ENCODE measurements around the gene RRAGD. TPM values are rescaled to one million over a fixed set of nuclear protein-coding genes. Genes with fewer than 3 reads are reported as not detected.
A peak's percentile ranks its signal among the peaks of the same experiment; 100 is the strongest.

RRAGD gene, protein sequence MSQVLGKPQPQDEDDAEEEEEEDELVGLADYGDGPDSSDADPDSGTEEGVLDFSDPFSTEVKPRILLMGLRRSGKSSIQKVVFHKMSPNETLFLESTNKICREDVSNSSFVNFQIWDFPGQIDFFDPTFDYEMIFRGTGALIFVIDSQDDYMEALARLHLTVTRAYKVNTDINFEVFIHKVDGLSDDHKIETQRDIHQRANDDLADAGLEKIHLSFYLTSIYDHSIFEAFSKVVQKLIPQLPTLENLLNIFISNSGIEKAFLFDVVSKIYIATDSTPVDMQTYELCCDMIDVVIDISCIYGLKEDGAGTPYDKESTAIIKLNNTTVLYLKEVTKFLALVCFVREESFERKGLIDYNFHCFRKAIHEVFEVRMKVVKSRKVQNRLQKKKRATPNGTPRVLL
- 19.8 TPM for total RNA-seq

DNA sequence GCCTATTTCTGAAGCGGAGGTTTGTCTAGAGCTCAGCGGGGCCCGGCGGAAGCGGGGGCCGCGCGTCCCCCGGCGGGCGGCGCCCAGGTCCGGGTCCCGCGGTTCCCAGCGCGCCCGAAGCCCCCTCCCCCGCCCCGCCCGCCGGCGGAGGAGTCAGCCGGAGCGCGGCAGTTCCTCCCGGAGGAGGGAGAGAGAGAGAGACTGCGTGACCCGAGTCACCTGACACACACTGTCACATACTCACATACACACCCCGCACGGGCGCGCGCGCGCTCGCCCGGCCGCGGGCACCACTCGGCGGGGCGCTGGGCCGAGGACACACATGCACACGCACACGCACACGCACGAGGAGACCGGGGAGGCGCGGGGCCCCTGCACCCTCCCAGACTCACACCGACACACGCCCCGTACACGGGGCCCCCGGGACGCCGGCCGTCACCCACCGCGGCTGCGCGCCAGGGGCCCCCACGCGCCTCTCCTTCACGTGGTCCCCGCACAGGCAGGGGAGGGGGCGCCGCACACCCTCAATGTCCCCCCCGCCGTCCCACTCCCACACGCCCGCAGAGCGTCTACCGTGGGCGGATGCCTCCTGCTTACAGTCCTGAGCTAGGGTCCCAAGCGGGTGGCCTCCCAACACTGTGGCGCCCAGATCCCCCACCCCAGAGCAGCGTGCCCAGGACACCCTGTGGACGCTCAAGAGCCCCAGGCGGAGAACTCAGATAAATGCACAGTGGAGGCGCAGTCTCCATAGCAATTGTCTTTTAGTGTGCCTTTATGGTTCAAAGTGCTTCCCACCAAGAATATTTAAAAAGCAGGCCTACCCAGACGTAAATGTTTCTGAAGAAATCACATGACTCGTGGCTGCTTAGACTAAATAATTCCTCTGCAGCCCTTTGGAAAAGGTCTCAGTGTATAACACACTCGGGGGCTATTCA, at the start of gene RRAGD:
Gene RRAGD (minus strand): TSS at position 203 of the 935 bp plus-strand sequence. CDS start 280 bp downstream, outside the sequence.
- peak; percentile 81 for DNase-seq (ENCODE audit: low spot score)

DNA sequence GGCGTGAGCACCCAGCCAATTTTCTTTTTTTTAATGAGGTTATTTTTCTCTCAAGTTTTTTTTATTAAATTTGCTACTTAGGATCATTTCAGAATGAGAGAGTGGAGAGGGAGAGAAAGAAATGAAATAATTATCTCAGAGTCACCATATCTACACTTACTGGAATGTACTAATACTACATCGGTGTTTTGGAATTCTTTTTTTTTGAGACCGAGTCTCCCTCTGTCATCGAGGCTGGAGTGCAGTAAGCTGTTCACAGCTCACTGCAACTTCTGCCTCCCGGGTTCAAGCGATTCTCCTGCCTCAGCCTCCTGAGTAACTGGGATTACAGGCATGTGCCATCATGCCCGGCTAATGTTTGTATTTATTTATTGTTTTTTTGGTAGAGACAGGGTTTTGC, 48.6 kb upstream of the RRAGD start:
- DNase-seq (ENCODE audit: low spot score), result no peak

DNA sequence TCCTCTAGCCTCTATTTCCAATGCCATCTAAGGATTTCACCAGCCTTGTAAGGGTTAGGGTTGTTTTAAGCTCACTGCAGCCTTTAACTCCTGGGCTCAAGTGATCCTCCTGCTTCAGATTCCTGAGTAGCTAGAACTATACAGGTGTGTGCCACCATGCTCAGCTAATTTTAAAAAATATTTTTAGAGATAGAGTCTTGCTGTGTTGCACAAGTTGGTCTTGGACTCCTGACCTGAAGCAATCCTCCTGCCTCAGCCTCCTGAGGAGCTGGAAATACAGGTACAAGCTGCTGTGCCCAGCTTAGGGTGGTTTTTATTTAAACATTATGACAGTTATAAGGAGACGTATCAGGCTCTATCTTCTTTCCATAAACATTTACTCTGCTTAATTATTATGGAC, 47.4 kb upstream of the RRAGD start:
- no peak for DNase-seq (ENCODE audit: low spot score)

DNA sequence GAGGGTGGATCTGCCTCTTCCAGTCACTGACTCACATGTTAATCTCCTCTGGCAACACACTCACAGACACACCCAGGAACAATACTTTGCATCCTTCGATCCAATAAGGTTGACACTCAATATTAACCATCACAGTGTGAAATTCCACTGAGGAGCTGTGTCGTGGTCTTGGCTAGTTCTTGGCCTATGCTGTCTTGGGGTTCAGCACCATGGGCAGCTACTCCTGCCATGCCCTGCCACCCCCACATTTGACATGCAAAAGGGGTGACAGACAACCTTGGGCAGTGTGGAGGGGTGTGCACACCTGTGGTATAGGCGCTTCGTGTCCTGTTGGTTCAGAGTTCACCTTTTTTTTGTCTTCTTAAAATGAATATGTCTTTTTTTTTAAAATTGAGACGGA, 46.6 kb upstream of the RRAGD start:
- no peak for DNase-seq (ENCODE audit: low spot score)

DNA sequence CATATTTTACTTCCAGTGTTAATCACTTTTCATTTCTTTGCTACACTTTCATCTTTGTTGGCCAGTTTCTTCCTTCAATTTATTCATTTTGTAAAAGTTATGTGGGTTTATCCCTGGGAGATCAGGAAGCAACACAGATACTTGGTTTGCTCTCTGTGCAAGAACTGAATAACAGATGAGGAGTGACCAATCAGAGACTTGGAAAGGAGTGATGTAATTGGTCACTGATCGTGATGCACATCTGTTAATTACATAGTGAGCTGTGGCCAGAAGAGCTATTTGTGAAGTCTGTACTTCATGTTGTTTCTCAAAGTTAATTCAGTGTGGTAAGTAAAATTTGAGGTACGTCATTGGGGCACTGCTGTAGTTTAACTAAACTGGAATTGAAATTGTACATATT, 42.2 kb upstream of the RRAGD start:
- no peak for DNase-seq (ENCODE audit: low spot score)

DNA sequence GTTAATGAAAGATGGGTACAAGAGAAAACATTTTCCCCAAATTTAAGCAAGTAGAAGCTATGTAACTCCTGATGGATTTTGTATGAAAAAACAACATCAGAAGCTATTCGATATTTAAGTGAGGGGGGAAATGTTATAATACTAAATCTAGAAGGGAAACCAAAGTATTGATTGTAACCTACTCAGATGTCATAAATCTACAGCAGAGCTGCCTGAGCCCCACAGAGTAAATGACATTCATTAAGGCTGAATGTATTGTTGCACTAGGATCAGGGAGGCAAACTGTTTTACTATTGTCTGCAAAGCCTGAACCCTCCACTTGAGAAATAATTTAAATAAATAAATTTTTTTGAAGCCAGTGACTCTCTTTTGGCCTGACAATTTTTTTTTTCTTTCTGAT, 40.2 kb upstream of the RRAGD start:
- no peak for DNase-seq (ENCODE audit: low spot score)

DNA sequence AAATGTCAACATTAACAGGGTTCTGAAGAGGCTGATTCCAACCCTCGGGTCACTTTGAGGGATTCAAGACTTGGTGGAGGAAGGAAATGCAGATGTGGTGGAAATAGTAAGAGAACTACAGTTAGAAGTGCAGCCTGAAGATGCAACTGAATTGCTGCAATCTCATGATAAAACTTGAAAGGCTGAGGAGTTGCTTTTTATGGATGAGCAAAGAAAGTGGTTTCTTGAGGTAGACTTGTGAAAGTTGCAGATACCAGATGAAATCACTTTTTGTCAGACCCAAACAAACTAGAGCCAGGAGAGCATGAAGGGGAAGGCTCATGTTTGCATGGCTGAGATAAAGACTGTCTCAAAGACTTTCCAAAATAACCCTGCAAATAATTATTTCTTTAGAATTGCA, 37.1 kb upstream of the RRAGD start:
- no peak for DNase-seq (ENCODE audit: low spot score)

DNA sequence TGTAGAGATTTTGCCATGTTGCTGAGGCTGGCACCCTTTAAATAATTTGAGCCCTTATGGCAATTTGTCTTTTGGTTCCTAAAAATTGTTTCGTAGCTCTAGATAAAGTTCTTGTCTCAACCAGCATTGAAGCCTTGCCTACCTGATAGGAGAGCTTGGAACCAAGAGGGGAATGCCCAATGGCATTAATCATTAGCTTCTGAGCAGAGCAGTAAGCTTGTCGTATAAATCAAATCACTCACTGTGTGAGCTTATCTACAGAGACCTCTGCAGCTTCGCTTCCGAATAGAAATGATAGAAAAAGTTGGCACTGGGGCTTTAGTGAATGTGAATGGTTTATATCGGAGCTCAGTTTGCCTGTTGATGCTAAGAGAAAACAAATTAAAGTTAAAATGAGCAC, 31.6 kb upstream of the RRAGD start:
- no peak for DNase-seq (ENCODE audit: low spot score)

DNA sequence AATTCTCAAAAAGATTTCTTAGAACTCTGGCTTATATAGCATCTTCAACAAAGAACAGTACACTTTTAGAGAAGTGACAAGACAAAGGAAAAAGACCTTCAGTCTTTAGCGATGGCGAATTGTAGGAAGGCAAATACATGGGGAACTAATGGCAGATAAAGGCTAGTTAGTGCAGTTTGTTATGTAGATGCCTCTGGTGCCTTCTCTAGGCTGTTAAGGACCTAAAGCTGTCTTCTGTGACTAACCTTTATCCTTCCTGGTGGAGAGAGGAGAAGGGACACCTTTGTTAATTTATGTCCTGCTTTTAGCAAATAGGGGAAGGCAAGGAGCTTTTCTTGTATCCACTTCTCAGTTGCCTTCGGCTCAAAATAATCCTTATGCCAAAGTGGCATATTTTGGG, 28.1 kb upstream of the RRAGD start:
- no peak for DNase-seq (ENCODE audit: low spot score)

DNA sequence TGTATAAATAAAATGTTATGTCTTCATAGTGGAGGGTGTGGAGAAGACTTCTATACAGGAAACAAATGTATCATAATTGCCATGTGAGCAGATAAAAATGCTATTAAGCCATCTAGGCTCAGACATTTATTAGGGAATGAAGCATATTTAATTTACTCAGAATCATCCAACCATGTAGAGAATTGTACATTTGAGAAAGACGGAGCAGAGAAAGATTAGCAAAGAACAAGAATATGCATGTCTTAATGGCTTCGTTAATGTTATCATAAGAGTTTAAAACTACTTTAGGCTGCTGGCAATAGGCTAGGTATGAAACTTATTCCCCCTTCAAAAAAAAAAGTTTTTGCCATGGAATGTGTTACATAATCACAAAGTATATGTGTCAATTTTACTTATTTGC, 26.9 kb upstream of the RRAGD start:
- no peak for DNase-seq (ENCODE audit: low spot score)

DNA sequence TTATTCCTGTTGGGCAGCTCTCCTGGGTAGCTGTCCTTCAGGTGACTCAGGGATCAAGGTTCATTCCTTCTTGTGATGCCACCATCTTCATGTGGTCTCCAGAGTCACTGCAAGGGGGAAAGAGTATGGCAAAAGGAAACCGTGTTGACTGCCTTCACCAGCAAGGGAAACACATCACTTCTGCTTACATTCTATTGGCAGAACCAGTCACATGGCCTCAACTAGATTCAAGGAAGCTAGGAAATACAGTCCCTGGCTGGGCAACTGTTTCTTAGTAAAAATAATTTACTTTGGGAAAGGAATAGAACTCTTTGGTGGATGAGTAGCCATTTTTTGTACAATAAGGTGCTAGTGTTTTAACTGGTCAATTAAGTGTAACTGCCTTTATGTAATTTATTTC, 26.2 kb upstream of the RRAGD start:
- DNase-seq (ENCODE audit: low spot score), result peak; percentile 26

DNA sequence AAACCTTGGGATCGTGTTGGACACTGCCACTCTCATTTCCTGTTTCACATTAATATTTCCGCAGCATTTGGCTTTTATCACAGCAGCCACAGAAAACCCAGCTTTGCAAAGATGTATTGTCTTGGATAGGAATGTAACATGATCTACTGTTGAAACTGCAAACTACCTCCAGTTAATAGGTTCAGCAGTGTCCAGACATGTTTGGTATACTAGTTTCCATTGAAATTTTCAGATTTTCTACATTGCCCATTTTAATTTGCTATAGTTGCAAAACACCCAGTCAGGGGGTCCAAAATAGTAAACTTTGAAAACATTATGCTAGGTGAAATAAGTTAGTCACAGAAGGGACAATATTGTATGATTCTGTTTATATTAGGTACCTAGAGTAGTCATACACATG, 24.2 kb upstream of the RRAGD start:
- DNase-seq (ENCODE audit: low spot score), result no peak

DNA sequence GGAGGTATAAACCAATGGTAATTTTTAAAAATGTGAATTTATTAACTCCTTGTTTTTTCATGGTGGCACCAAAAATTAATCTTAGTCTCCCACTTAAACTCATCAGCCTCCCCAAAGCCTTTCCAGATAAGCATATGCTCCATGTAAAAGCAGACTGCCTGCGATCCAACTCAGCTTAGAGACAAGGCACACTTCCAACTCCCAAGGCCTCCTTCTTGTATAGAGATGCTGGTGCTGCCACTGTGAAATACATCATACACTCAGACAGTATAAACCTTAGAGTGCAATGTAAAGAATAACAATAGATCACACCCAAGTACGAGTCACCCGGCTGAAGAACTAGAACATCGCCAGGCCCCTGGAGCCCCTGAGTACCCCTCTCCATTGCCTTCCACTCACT, 22.9 kb upstream of the RRAGD start:
- DNase-seq (ENCODE audit: low spot score), result no peak

DNA sequence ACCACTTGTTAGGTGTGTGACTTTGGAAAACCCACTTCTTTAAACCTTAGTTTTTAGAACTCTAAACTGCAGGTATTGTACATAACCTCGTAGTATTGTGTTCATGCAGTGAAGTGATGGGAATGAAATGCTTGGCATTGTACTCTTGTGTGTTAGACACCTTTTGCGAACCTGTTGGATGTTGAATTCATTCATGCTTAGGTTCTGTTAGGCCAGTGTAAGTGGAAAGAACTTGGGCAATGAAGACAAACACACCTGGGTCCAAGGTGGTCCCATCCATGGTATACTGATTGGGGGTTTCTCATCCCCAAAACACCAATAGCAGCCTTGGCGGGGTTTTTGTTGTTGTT, 22.1 kb upstream of the RRAGD start:
- no peak for DNase-seq (ENCODE audit: low spot score)

DNA sequence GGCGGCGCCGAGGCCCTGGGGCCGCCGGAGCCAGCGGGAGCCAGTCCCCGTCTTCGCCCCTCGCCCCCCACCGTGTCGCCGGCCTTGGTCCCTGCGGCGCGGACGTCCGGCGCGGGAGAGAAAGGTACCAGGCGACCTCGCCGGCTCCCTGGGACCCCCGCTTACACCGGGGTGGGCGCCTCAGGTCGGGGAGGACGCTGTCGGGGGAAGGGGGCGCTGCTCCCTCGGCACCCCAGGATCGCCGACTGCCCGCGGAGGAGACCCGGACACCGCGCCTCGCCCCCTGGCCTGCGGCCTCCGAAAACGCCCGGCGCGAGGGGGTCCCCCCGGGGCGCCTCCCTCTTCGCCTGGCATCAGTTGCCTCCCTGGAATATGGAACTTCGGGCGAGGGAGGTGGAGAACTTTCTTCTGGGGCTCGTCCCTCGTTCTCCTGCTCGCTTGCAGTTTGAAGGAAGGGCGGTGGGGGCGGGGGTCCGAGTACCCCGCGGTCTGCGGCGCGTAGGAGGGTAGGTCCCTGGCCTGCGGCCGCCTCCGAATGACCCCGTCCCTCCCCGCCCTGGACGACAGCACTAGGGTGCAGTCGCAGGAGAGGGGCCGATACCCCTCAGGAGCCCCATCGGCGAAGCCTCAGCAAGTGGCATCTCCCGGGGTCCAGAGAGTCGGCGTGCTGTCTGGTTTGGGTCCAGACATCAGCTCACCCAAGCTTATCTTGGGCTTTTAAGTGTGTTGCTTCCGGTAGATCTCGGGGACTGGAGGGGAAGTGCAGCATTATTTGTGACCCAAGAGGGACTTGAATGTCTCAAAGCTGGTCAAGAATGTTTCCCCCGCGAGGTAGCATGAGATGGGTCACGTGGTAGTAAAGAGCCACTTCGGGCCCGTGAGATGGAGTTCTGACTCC, 21.4 kb upstream of the RRAGD start:
- DNase-seq (ENCODE audit: low spot score), result peak; percentile 11

DNA sequence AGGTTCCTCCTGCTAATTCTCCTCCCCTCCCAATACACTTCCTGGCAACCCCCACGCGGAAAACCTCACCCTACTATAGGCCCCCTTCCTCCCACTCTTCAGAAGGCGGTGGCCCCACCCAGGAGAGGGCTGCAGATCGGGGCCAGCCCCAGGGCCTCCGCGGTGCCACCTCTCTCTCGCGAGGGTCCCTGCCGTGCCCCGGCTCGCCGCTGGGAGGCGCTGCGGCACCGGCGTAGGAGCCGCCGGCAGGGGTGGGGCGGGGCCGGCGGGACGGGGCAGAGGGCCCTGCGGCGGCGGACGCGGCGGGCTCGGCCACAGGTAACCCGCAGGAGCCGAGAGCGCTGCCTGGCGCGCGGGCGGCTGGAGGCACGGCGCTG, 20.8 kb upstream of the RRAGD start, which contains the start of gene ANKRD6:
Gene ANKRD6 (plus strand): TSS at position 278 of the 377 bp plus-strand sequence. CDS start 133,825 bp downstream, outside the sequence.
- peak; percentile 81 for DNase-seq (ENCODE audit: low spot score)

DNA sequence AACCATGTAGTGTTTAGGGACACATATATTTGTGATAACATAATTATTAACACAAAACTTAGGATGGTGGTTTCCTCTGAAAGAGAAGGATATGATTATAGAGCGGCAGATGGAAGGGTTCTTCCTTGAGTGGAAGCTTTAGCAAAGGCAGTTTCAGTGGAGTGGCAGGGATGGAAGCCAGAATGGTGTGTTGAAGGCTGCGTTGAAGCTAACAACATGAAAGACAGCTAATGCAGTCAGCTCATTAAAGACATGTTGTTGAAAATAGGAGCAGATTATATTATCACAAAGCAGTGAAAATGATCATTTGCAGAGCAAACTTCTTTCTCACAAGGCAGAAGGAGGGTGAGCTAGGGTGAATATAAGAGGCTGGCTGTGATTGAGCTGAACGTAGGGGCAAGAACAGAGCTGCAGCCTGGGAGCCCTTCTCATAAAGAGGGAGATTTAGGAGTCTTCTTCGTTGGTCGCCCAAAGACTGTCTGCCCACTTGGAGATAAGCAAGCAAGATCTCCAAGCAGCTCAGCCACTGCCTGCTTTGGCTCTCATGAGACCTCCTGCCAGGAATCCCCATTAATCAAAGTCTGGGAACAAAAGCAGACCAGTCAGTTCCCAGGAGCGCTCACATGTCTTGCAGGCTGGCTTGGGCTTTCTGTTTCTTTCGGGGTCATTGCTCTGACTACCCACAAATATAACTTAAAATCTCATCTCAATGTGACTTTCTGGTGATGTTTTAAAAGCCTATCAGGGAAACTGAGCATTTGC, 18.3 kb upstream of the RRAGD start:
- DNase-seq (ENCODE audit: low spot score), result no peak

DNA sequence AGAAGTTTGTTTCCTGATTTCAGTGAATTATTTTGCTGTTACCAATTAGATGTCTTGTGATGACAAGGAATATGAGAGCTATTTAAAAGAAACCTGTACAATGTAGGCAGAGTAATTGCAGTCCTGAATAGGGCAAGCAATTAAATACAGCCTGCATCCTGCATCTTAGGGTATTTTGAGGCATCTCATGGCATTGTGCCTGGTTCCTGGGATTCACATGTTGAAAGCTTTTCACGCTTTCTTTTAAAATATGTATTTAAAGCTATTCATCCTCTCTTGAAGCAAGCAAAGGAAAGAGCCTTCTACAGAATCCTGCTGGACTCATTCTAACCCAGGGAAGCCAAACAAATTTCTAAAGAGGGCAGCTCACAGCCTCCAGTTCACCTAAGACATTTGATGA, 4.7 kb upstream of the RRAGD start:
- no peak for DNase-seq (ENCODE audit: low spot score)

DNA sequence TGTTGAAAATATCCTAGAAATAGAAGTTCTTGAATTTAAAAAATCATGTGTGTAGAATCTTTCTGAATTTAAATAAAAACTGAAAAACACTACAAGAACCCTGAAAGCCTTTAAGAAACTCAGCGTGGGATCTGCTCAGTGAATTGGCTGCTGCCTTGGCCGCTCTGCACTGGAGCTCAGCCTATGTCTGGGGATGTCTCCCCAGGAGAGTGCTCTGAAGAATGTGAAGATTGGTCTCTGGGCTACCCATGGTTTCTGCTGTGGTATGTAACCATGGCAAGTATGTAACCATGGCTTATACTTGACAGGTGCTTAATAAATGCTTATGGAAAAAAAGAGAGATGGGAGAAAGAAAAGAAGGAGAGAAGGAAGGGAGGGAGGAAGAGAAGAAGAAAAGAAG, 3.1 kb upstream of the RRAGD start:
- no peak for DNase-seq (ENCODE audit: low spot score)

DNA sequence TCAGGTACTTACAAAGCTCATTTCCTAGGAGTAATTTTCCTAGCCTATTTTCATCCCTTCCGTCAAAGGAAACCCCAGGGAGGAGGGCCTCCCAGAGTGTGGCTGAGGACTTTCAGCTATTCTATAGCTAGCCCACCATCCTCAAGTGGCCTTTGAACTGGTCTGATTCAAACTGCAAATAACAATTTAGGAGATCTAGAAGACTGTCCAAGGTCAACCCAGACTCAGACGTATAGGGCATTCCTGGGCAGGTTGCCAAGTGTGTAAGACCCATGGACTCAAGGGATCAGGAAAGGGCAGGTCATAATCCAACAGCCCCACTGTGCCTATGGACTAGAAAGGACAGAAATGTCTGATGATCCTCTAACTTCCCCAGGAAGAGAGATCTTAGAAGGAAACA, 2.1 kb upstream of the RRAGD start:
- DNase-seq (ENCODE audit: low spot score), result no peak

DNA sequence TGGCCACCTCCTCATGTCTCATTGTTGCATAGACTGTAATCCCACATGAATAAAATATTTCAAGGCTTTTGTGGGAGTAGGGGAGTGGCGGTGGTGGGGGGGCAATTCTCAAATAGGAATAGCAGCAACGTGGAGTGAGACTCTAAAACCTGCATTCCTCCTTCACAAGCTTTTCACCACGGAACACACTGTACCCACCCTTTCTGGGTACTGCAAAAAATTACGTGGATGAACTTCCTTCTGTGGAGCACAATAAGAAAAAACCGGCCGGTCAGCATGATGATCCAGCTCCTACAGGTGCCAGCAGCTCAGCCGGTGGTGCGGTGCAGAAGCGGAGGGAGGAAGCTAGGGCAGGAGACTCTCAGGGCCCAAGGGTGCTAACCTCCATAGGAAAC, 930 bp upstream of the RRAGD start:
- peak; percentile 27 for DNase-seq (ENCODE audit: low spot score)

Data from mucosa of gallbladder (tissue), 1 donor.